Parathyroid adenoma (tissue), 2 donors: ENCODE measurements around the gene FARS2.

Source experiments
- H2AFZ ChIP-seq: fragments of 300-600 bp; sonication (generic); one replicate; pipeline ENCODE4 v1.7.0; 2017; ENCODE audit warnings: antibody characterized with exemption, mild to moderate bottlenecking
- H3K27ac ChIP-seq: fragments of 300-600 bp; sonication (generic); one replicate; pipeline ENCODE4 v1.7.0; 2017
- H3K27me3 ChIP-seq: fragments of 300-600 bp; sonication (generic); one replicate; pipeline ENCODE4 v1.7.0; 2017; ENCODE audit warnings: low read length; ENCODE audit not compliant: control insufficient read depth, insufficient read depth
- H3K36me3 ChIP-seq: fragments of 300-600 bp; sonication (generic); one replicate; pipeline ENCODE4 v1.7.0; 2017; ENCODE audit warnings: low read length; ENCODE audit not compliant: control insufficient read depth, insufficient read depth
- H3K4me1 ChIP-seq: fragments of 300-600 bp; sonication (generic); one replicate; pipeline ENCODE4 v1.7.0; 2017; ENCODE audit warnings: control low read depth
- H3K4me2 ChIP-seq: fragments of 300-600 bp; sonication (generic); one replicate; pipeline ENCODE4 v1.7.0; 2017; ENCODE audit warnings: low read length
- H3K4me3 ChIP-seq: fragments of 300-600 bp; sonication (generic); one replicate; pipeline ENCODE4 v1.7.0; 2017; ENCODE audit warnings: low read depth, low read length
- H3K79me2 ChIP-seq: fragments of 300-600 bp; sonication (generic); one replicate; pipeline ENCODE4 v1.7.0; 2017; ENCODE audit warnings: control low read depth
- H3K9ac ChIP-seq: fragments of 300-600 bp; sonication (generic); one replicate; pipeline ENCODE4 v1.7.0; 2017; ENCODE audit warnings: mild to moderate bottlenecking
- H3K9me3 ChIP-seq: fragments of 300-600 bp; sonication (generic); one replicate; pipeline ENCODE4 v1.7.0; 2017; ENCODE audit warnings: low read length; ENCODE audit not compliant: control insufficient read depth
- CTCF ChIP-seq: fragments of 300-600 bp; sonication (generic); IDR thresholded peaks from one replicate; pipeline ENCODE4 v1.7.0; 2017; ENCODE audit warnings: antibody characterized with exemption, mild to moderate bottlenecking
- donor health status: primary hyperparathyroidism.

FARS2 gene

GRCh38 chr6:5747379-5747778, 486.1 kb downstream of the FARS2 start:
- H3K4me3 ChIP-seq: no peak overlapping the region
- no peak overlapping the region for H3K27ac ChIP-seq
- no peak overlapping the region for H3K4me2 ChIP-seq
- no peaks in the 10 kb centered on the region for H3K36me3 ChIP-seq
- no peak for TF ChIP-seq CTCF
- H3K9ac ChIP-seq: no peak overlapping the region
- peaks cover 3% of the 10 kb centered on the region for H3K79me2 ChIP-seq
- no peak overlapping the region for H2AFZ ChIP-seq
- no peaks in the 10 kb centered on the region for H3K9me3 ChIP-seq
- H3K27me3 ChIP-seq: no peaks in the 10 kb centered on the region
- H3K4me1 ChIP-seq: no peaks in the 10 kb centered on the region

- no peak for TF ChIP-seq CTCF
- H3K9me3 ChIP-seq: no peaks in the 10 kb centered on the region
- peaks cover 3% of the 10 kb centered on the region for H3K79me2 ChIP-seq
- no peak overlapping the region for H3K9ac ChIP-seq
- H2AFZ ChIP-seq: no peak overlapping the region
- H3K36me3 ChIP-seq: no peaks in the 10 kb centered on the region
- no peak overlapping the region for H3K27ac ChIP-seq
- H3K4me1 ChIP-seq: no peaks in the 10 kb centered on the region
- H3K4me2 ChIP-seq: no peak overlapping the region
- H3K27me3 ChIP-seq: no peaks in the 10 kb centered on the region
- H3K4me3 ChIP-seq: no peak overlapping the region
These were observed 487.8 kb downstream of the FARS2 start for GRCh38 chr6:5749016-5749650.

- no peak for TF ChIP-seq CTCF
- no peak overlapping the region for H3K9ac ChIP-seq
- H3K9me3 ChIP-seq: no peaks in the 10 kb centered on the region
- H3K4me2 ChIP-seq: no peak overlapping the region
- no peaks in the 10 kb centered on the region for H3K27me3 ChIP-seq
- peaks cover 3% of the 10 kb centered on the region for H3K79me2 ChIP-seq
- H2AFZ ChIP-seq: no peak overlapping the region
- H3K36me3 ChIP-seq: no peaks in the 10 kb centered on the region
- H3K27ac ChIP-seq: no peak overlapping the region
- H3K4me3 ChIP-seq: no peak overlapping the region
- no peaks in the 10 kb centered on the region for H3K4me1 ChIP-seq
These were observed 488.4 kb downstream of the FARS2 start for GRCh38 chr6:5749651-5750215.

GRCh38 chr6:5751525-5752390, 490.4 kb downstream of the FARS2 start:
- no peaks in the 10 kb centered on the region for H3K36me3 ChIP-seq
- H3K27me3 ChIP-seq: no peaks in the 10 kb centered on the region
- H3K4me1 ChIP-seq: no peaks in the 10 kb centered on the region
- TF ChIP-seq CTCF: no peak
- no peak overlapping the region for H3K27ac ChIP-seq
- H2AFZ ChIP-seq: no peak overlapping the region
- H3K4me2 ChIP-seq: no peak overlapping the region
- no peak overlapping the region for H3K4me3 ChIP-seq
- H3K9me3 ChIP-seq: no peaks in the 10 kb centered on the region
- H3K79me2 ChIP-seq: no peaks in the 10 kb centered on the region
- no peak overlapping the region for H3K9ac ChIP-seq
